GM18519 (cell line): ENCODE data around the gene FILIP1.

ENCODE experiments used
- ATAC-seq: cut with Tn5 transposase; IDR thresholded peaks from one replicate; pipeline ENCODE4 v1.9.1; 2021; ENCODE audit warnings: mild to moderate bottlenecking, moderate library complexity; ENCODE audit not compliant: unreplicated experiment, low FRiP score

Gene FILIP1

DNA sequence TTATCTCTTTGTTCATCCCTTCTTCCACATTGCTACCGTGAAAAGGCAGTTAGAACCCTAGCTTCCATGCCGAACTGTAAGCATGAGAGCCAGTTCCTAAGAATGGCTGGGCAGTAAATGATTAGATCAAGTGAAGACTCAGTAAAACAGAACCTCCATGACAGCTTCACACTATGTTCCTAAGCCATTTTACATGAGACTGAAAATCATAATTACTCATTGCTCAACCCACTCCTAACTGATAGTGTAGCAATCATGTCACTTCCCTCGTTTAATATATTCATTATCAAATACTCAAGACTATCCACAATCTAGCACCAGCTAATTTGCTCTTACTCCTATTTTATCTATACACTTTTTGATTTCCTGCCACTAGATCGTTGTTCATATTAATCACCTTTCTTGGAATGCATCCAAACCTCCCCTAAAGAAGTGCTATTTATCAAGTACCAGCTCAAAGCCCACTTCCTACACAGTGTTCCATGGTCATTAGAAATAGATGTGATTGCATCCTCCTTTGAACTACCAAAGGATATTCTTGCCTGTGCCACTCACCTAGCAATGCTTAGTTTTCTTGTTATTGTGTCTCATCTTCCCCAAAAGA, 215.0 kb downstream of the FILIP1 start:
- no peak for ATAC-seq

DNA sequence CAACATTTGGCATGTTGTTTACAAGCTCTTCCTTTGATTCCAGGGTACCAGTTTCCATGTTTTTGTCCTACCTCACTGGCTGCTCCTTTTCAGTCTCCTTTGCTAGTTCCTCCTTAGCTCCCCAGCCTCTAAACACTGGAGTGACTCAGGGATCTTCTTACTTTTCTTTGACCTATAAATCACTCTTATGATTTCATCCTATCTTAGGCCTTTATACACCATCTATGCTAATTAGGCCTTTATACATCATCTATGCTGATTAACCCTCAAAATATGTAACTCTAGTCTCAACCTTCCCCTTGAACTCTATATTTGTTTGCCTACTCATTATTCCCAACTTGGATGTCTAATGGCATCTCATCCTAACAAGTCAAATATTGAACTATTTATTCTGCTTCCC, 218.5 kb downstream of the FILIP1 start:
- no peak for ATAC-seq

DNA sequence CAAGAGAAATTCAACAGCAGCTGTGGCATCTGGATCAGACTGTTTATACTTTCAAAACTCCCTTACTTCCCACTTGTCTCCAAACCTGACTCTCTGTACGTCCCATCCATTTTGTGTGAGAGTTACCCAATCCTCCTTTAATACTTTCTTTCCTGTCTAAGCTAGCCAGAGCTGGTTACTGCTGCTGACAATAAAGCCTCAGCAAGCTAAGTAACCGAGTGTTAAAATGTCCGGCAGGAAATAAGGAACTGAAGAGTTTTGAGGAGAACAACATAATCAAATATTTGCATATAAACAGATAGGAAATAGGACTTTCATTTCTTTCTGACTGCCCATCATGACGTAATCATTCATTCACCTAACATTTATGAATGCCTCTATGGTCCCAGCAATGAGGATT, 220.6 kb downstream of the FILIP1 start:
- ATAC-seq: peak; percentile 50

DNA sequence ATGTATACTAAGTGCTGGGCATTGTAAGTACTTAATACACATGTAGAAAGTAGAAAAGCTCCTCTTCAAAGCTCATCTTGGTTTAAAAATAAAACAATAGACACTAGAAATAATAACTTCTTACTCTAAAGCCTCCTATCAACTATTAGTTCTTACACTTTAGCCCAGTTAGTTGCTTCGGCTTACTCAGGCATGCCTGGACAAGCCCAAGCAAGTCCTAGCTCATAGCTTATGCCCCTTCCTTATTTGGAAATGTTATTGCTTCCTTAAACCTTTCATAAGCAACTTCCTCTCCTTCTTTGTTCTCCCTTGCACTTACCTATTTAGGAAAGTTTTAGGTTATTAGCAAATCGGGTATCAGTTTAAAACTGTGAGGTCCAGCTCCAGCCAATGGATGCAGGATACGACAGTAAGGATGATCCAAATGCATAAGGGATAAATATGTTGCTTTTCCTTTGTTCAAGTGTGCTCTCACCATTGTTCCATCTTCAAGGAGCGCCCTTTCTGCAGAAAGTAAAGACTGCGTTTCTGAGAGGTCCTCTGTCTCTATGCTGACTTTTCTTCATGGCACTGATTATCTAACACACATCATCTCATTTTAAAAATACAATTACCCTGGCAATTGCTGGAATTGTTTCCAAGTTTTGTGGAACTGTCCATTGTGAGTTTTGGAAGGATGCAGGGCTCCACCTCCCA, 221.3 kb downstream of the FILIP1 start:
- ATAC-seq: no peak

DNA sequence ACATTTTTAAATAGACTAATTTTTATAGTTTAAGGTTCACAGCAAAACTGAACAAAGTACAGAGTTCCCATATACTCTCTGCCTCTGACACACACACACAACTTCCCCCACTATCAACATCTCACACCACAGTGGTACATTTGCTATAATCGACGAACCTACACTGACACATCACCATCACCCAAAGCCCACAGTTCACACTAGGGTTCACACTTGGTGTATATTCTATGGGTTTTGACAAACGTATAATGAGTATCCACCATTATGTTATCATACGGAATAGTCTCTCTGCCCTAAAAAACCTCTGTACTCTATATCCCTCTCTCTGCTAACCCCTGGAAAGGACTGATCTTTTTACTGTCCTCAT, 224.6 kb downstream of the FILIP1 start:
- no peak for ATAC-seq

DNA sequence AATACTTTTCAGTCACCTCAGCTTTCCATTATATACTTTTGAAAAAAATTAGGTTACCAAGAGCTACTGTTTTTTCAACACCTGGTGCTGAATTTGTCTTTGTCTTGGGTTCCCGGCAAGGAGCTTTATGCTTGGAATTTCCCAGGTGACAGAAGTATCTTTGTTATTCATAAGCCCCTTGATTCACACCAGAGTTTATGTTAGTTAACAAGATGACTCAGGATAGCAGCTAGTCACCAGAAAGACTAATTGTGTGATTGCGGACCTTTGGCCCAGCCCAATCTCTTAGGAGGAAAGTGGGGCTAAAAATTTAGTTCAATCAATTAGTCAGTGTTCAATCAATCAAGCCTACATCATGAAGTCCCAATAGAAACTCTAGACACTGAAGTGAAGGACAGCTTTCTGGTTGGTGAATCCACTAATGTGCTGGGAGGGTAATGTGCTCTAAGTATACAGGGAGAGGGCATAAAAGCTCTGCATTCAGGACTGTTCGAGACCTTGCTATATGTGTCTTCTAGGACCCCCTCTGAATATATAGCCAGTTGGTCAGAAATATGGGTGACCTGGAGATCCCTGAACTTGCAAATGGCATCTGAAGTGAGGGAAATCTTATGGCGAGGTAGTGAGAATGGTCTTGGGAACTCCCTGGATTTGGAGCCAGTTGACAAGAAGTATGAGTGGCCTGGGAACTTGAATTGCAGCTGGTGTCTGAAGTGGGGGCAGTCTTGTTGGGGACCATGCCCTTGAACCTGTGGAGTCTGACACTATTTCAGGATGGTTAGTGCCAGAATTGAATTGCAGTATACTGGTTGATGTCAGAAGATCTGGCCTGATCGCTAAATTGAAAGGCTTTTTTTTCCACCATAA, 225.2 kb downstream of the FILIP1 start:
- no peak for ATAC-seq

DNA sequence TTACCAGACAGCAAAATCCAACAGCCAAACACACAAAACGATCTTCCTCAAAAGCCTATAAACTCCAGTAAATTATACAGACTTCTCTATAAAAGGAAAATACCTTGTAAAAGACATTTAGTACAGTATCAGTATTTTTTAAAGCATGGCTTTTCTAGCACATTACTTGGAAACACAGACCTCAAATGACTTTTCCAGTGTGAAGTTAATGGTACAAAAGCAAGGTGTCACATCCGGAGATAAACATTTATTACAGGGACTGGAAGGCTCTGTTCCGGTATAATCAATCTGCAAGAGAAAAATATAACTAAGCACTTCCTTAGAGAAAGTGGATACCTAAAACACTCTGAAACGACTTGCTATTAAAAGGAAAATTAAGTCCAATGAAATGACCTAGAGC, 226.1 kb downstream of the FILIP1 start:
- ATAC-seq: no peak

DNA sequence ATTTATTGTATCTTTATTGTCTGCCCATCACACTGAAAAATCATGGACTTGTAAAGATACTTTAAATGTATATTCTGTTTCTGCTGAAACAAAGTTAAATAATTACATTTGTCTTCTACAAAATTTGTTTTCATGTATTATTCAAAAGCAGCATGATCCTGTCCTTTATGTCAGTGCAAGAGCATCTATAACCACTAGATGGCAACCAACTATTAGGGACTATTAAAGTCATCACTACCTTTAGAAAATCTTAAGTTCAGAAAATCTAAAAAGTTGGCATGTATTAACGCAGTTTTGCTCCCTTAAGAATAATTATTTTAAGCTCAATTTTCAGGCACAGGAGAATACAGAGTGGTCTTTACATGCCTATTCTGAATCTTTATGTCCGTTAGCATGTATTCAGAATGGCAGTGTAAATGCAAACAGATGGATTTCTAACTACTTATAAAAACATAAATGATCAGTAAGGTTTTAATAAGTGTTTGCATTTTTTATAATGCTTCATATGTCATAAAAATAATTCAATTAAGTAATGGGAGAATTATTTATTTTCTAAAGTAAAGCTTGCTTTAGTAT, 226.8 kb downstream of the FILIP1 start:
- ATAC-seq: peak; percentile 89

DNA sequence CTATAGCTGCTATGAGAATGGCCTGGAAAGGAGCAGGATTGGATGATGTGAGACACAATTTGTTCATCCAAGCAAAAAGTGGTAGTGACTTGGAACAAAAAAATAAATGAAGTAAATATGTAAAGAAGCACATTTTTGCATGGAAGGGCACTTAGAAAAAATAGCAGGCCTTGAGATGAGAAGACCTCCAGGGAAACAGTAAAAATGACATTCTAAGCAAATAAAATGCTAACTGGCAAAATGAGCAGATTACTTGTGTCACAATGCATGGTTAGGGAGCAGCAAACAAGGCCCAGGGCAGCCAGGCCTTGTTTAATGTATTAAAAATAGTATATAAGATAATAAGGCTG, 230.2 kb downstream of the FILIP1 start:
- ATAC-seq: no peak

DNA sequence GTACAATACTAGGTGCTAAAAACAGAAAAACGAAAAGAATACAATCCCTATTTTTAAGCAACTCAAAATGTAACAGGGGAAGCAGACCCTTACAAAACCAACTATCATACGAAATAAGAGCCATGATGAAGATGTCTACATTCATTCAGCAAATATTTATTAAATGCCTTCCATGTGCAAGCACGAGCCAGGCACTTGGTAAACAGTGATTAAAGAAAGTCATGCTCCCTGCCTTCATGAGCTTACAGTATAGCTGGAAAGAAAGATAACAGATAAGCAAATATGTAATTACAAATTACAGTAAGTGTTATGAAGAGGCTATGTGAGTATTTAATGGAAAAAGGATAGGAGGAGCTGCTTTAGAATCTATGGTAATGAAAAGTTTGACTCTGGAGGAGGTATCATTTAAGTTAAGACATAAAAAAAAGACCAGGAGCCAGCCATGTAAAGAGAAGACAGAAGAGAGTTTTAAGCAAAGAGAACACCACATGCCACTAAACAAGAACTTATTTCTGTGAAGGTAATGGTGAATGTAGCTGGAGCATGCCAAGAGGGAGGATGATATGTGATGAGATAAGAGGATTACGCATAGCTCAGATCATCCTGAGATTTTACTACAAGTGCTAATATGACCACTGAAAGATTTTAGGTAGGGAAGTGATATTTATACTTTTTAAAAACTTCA, 230.7 kb downstream of the FILIP1 start:
- ATAC-seq: no peak

DNA sequence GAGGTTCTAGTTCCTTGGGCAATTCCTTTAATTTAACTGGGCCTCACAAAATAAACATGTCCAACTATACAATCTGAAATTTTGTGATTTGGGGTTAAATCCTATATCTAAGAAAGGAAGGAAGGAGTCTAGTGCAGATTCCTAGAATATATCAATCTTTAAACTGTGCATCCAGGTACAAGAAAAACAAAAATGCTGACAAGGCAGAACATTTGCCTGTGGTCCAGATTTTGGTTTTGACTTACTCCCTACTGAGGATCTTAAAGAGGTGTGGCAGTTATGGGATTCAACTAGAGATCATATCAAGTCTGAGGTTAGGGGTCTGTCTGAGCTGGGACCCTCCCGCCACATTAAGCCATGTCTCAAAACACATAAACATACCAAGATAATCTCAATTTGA, 232.3 kb downstream of the FILIP1 start:
- no peak for ATAC-seq

DNA sequence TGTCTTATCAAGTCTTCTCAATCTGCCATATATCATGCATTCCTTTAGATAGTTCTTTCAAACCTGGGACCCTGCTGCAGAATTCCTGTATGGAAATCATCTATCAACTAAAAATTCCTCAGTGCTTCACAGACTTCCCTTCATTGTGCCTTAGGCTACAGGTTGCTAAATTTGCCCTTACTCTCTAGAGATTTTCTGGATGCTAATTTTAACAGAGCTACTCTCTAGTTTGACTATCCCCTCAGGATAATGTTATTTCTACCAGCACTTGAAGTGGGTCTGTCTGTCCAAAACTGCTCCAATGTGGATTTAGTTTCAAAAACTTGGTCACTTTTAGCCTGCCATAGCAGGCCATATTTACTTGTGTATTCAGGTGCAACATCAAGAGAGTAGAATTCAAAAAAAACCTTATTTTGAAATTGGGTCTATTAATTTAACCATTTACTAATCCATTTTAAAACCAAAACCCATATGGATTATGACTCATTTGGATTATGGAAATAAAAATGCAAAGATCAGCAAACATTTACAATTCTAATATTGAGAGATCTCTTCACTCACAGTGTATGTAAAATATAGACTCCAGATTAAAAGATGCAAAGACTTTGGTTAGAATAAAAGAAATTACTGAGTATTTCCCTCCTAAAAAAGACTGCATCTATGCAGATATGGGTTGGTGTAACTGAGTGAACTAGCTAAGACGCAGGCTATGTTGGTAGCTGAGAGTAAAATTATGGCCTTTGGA, 236.1 kb downstream of the FILIP1 start:
- no peak for ATAC-seq

DNA sequence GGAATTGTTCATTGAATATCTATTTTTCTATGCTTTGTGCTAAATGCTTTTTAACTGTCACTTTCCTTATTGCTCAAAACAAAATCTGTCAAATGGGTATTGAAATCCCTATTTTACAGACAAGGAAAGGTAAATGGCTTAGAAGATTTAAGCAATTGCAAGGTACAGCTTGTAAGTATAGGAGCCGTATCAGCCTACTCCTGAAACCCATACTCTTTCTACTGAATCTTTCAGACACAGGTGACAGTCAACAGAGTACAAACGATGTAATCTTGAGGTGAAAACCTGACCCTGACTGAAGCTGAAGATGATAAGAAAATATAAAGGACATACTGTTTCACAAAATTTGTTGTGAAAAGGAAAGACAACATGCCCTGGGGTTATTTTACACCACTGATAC, 243.0 kb downstream of the FILIP1 start:
- no peak for ATAC-seq

DNA sequence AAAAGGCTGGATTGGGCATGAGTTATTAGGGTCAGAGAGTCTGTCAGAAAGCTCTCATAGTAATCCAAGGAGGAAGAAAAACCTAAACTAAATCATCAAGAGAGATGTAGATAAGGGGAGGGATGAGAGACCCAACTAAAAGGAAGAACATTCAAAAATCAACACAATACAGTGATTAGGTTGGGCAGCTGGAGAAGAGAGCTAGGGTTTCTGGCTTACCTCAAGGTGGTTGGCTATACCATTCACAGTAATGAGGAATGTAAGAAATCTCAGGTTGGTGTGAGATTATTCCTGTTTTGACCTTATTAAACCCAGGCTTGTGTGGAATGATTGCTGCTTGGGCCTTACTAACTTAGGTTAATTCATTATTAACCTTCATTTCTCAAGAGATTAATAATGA, 243.8 kb downstream of the FILIP1 start:
- ATAC-seq: no peak

DNA sequence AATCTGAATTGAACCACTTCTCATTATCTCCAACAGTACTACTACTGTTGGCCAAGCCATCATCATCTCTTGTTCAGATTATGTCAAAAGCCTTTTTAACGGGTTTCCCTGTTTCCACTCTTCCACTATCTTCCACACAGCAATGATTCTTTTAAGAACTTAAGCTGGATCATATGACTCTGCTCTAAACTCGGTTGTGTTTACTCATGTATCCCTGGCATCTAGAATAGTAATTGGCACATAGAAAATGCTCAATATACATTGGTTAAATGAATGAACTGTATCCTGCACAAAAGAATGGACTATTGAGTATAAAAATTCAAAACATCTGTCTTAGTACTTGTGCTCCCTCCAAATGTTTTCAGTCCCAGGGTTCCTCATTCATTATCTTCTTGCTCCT, 247.2 kb downstream of the FILIP1 start:
- no peak for ATAC-seq

DNA sequence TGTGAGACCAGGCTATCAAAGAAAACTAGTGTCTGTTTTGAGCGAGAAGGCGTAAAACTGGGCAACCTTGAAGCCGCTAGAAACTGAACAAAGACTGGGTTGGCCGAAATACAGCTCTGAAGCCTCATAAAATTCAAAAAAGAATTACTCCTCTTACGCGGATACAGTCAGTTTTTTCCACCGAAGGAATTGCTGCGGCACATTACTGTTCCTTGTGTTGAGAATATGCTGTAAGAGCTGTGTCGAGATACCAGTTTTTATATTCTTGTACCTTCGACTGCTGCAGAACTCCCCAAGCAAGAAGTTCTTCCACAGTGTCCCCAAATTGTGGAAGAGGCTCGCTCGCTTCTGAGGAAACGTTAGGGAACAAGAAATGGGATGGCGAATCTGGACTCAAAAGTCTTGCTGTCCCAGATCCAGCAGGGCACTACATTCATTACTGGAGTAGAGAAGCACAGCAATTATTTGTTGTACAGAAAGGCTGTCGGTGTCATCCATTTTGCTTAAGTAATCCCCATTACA, 249.5 kb downstream of the FILIP1 start:
- no peak for ATAC-seq

DNA sequence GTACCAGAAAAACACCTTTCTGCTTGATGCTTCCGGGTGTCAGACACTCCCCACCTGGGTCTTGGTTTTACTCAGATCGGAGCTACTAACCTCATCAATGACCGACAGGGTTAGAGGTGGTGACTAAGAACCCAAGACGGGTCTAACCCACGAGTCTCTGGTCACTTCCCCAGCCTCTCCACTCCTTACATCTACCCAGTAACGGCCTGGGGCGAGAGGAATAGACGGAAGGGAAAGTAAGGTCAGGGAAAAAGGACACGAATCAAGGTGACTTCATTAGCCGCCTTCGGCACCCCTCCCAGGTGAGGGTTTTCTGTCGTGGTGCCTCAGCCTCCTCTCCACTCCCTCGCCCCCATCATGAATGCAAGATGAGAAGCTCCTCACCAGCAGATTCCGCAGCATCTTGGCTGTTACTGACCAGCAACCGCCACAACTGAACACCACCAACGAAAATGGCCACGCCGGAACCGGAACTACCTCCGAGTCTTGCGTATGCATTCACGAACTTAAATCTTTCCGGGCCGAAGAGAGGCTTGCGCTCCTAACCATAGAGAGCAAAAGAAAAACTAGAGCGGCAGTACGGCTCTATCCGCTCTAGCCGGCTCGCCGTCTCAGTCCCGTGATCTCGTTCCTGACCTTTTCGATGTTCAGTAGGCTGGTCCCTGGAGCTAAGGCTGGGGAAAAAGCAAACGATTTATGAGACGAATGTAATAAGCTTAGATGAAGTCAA, 250.1 kb downstream of the FILIP1 start, which contains the start of gene COX7A2:
TSS of gene COX7A2 (minus strand) at position 469 of the 730 bp plus-strand sequence. CDS start at position 402, 67 bp downstream.
- peak; percentile 97 for ATAC-seq
